ENCODE measurements around the gene RNF13.
A peak's percentile ranks its signal among the peaks of the same experiment; 100 is the strongest.
"Not testable (repeated sequence)": the region's sequence is repeated elsewhere in the genome, so short reads cannot be mapped to it uniquely, and the experiment has no call there.

Gene RNF13

GRCh38 chr3:149872589-149872988 is 59.6 kb downstream of the RNF13 start:
- no peak overlapping the region for H3K4me3 ChIP-seq (replicated peaks; ENCODE audit: low read depth, low read length)
- no peak for TF ChIP-seq CTCF (IDR thresholded peaks at IDR 0.05; ENCODE audit: low read length, missing control alignments)
- no peak for DNase-seq (ENCODE audit: low read depth)

- DNase-seq (ENCODE audit: low read depth), result no peak
- TF ChIP-seq CTCF (IDR thresholded peaks at IDR 0.05; ENCODE audit: low read length, missing control alignments), result no peak
These were observed 64.7 kb downstream of the RNF13 start for GRCh38 chr3:149877668-149878067.

GRCh38 chr3:149879872-149880271 is 66.9 kb downstream of the RNF13 start:
- H3K4me3 ChIP-seq (replicated peaks; ENCODE audit: low read depth, low read length), result no peak overlapping the region
- TF ChIP-seq CTCF (IDR thresholded peaks at IDR 0.05; ENCODE audit: low read length, missing control alignments), result peak; percentile 74
- peak; percentile 83 for DNase-seq (ENCODE audit: low read depth)

More at GRCh38 chr3:149877668-149878067, 64.7 kb downstream of the RNF13 start:
- no peak overlapping the region for H3K4me3 ChIP-seq (replicated peaks; ENCODE audit: low read depth, low read length)

- DNase-seq (ENCODE audit: low read depth), result no peak
- no peak for TF ChIP-seq CTCF (IDR thresholded peaks at IDR 0.05; ENCODE audit: low read length, missing control alignments)
- no peak overlapping the region for H3K4me3 ChIP-seq (replicated peaks; ENCODE audit: low read depth, low read length)
These were observed 68.9 kb downstream of the RNF13 start for GRCh38 chr3:149881879-149882278.

- no peak overlapping the region for H3K4me3 ChIP-seq (replicated peaks; ENCODE audit: low read depth, low read length)
- no peak for DNase-seq (ENCODE audit: low read depth)
- TF ChIP-seq CTCF (IDR thresholded peaks at IDR 0.05; ENCODE audit: low read length, missing control alignments), result no peak
These were observed 70.1 kb downstream of the RNF13 start for GRCh38 chr3:149883134-149883533.

GRCh38 chr3:149883860-149884259 is 70.8 kb downstream of the RNF13 start:
- H3K4me3 ChIP-seq (replicated peaks; ENCODE audit: low read depth, low read length), result not testable (repeated sequence)

GRCh38 chr3:149884848-149885247 is 71.8 kb downstream of the RNF13 start:
- H3K4me3 ChIP-seq (replicated peaks; ENCODE audit: low read depth, low read length); DNase-seq (ENCODE audit: low read depth): not testable (repeated sequence)

More at GRCh38 chr3:149883860-149884259, 70.8 kb downstream of the RNF13 start:
- DNase-seq (ENCODE audit: low read depth), result not testable (repeated sequence)

- TF ChIP-seq CTCF (IDR thresholded peaks at IDR 0.05; ENCODE audit: low read length, missing control alignments), result no peak
- no peak for DNase-seq (ENCODE audit: low read depth)
- H3K4me3 ChIP-seq (replicated peaks; ENCODE audit: low read depth, low read length), result no peak overlapping the region
These were observed 73.9 kb downstream of the RNF13 start for GRCh38 chr3:149886957-149887356.
